Mucosa of descending colon (tissue), 3 donors: Measurements from ENCODE around the gene GCNT4. TPM values are rescaled to one million over a fixed set of nuclear protein-coding genes. Genes with fewer than 3 reads are reported as not detected.
A peak's percentile ranks its signal among the peaks of the same experiment; 100 is the strongest.

Experiments
- ATAC-seq: fragments of 200-7000 bp; cut with Tn5 transposase; one replicate; pipeline ENCODE4 v1.9.1; 2020; ENCODE audit warnings: mild to moderate bottlenecking, moderate library complexity
- DNase-seq, 3 donors: peaks; one replicate each; pipeline ENCODE4 v3.0.0-alpha.2; 2020
- H3K36me3 ChIP-seq: fragments of 200-600 bp; one replicate; pipeline ENCODE4 v1.8.0; 2021; ENCODE audit warnings: low read depth, mild to moderate bottlenecking
- H3K4me1 ChIP-seq: fragments of 200-600 bp; one replicate; pipeline ENCODE4 v1.8.0; 2021; ENCODE audit warnings: low read depth, mild to moderate bottlenecking
- H3K4me3 ChIP-seq: fragments of 200-600 bp; one replicate; pipeline ENCODE4 v1.8.0; 2021; ENCODE audit warnings: mild to moderate bottlenecking
- H3K9me3 ChIP-seq: fragments of 200-600 bp; one replicate; pipeline ENCODE4 v1.8.0; 2021; ENCODE audit warnings: mild to moderate bottlenecking
- intact Hi-C, 2 donors: fragments of 100-400 bp; cut with DNase I in 1 of 2; cut with micrococcal nuclease in 1 of 2; formaldehyde crosslinking; loops; one replicate each; pipeline versions ENCODE4 v1.11.0 to v1.11.1; 2022; cut with DNase I, micrococcal nuclease
- total RNA-seq, 3 donors: library from RNA; stranded (reverse); fragmentation: NEBNext Ultra II Directional in 2 of 3; extraction: Animal tissue kit (Norgen Biotek cat#: 25700) in 2 of 3; gene quantifications; one replicate each; pipeline versions ENCODE4 v1.2.1 to v1.2.4, GENCODE V29; 2021 to 2023
- TF ChIP-seq, protein P1 (sequence below): fragments of 200-600 bp; IDR thresholded peaks from one replicate; pipeline ENCODE4 v1.8.0; 2022; ENCODE audit warnings: antibody characterized with exemption, mild to moderate bottlenecking
- donor health status: DM: no; HTN: no; CAD: no; lungs with moderate emphysema.
- donor health status: DM: no; HTN: no; CAD: no.
- donor health status: DM: no; HTN: yes; CAD: no.

GCNT4 gene
- total RNA-seq, 3 donors from 2014 or later: 0.92 to 6.1 (median 2.4) TPM

DNA sequence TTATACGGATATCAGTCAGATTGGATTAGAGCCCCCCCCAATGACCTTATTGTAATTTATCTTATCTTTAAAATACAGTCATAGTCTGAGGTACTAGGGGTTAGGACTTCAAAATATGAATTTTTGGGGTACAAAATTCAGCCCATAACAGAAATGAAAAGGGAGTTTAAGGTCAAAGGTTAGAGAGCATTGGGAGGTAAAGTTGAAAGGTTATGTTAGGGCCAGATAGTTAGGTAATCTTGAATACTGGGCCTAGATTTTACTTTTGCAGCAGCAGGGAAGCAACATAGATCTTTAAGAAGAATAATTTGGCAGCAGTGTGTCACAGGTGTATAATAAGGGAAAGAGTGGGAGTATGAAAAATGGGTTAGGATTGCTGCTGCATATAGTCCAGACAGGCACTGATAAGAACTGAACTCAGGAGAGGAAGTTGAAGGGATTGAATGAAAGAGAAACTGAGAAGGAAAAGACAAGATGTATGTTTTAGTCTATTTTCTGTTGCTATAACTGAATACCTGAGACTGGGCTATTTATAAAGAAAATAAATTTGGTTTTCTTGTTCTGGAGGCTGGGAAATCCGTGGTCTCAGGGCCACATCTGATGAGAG, 10.7 kb upstream of the GCNT4 start:
- Histone ChIP-seq H3K4me1 (no peaks in the 10 kb centered on the region), H3K4me3 (no peak overlapping the region), H3K36me3 (no peaks in the 10 kb centered on the region), H3K9me3 (no peaks in the 10 kb centered on the region)
- ATAC-seq (no peak), DNase-seq (no peak)
- intact Hi-C loops: no loop called here
- TF ChIP-seq, protein P1, sequence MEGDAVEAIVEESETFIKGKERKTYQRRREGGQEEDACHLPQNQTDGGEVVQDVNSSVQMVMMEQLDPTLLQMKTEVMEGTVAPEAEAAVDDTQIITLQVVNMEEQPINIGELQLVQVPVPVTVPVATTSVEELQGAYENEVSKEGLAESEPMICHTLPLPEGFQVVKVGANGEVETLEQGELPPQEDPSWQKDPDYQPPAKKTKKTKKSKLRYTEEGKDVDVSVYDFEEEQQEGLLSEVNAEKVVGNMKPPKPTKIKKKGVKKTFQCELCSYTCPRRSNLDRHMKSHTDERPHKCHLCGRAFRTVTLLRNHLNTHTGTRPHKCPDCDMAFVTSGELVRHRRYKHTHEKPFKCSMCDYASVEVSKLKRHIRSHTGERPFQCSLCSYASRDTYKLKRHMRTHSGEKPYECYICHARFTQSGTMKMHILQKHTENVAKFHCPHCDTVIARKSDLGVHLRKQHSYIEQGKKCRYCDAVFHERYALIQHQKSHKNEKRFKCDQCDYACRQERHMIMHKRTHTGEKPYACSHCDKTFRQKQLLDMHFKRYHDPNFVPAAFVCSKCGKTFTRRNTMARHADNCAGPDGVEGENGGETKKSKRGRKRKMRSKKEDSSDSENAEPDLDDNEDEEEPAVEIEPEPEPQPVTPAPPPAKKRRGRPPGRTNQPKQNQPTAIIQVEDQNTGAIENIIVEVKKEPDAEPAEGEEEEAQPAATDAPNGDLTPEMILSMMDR: no peak

GRCh38 chr5:75059912-75060545, 7.7 kb upstream of the GCNT4 start:
- intact Hi-C loops: no loop called here
- H3K4me3 ChIP-seq: no peak overlapping the region

GRCh38 chr5:75058986-75059535, 6.7 kb upstream of the GCNT4 start:
- TF ChIP-seq, protein P1: no peak
- Histone ChIP-seq H3K36me3 (no peaks in the 10 kb centered on the region), H3K4me3 (no peak overlapping the region), H3K9me3 (no peaks in the 10 kb centered on the region), H3K4me1 (peaks cover 6% of the 10 kb centered on the region)
- DNase-seq (no peak), ATAC-seq (no peak)
- intact Hi-C loops: no loop called here

More at GRCh38 chr5:75059912-75060545, 7.7 kb upstream of the GCNT4 start:
- no peaks in the 10 kb centered on the region for H3K4me1 ChIP-seq
- no peaks in the 10 kb centered on the region for H3K36me3 ChIP-seq
- ATAC-seq (peak; percentile 56), DNase-seq (no peak)
- H3K9me3 ChIP-seq: no peaks in the 10 kb centered on the region
- TF ChIP-seq, protein P1: no peak

DNA sequence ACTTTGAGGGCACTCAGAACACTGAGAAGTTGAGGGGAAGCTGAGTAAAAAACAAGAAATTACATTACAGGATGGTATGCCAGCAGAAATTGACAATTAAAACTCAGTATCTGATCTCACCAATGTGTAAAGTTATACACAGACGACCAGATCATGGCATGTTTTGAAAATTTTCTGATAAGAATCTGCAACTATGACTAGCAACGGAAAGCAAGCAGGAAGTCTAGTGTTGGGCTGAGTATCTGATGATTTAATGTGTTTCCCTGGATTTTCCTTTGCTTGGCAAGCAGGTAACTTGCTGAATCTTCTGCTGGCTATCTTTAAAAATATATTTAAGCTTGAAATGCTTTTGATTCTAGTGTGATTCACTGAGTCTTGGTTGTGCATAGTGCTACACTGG, 5.2 kb upstream of the GCNT4 start:
- no peak overlapping the region for H3K4me3 ChIP-seq
- H3K9me3 ChIP-seq: no peaks in the 10 kb centered on the region
- peaks cover 12% of the 10 kb centered on the region for H3K4me1 ChIP-seq
- TF ChIP-seq, protein P1: no peak
- ATAC-seq (no peak), DNase-seq (no peak)
- no peaks in the 10 kb centered on the region for H3K36me3 ChIP-seq
- intact Hi-C loops: no loop called here

DNA sequence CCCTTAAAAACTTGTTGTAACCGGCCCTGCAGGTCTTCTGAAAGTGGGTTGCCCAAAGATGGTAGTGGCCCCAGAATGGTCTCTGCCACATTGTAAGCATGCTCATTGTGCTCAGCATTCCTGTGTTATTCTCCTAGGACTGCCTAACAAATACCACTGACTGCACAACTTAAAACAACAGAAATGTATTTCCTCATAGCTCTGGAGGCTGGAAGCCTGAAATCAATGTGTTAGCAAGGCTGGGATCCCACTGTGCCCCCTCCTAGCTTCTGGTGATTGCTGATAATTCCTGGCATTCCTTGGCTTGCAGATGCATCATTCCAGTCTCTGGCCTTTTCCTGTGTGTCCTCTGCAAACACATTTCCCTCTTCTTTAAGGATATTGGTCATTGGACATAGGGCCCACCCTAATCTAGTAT, 3.4 kb upstream of the GCNT4 start:
- Histone ChIP-seq H3K9me3 (no peaks in the 10 kb centered on the region), H3K4me1 (peaks cover 25% of the 10 kb centered on the region), H3K4me3 (no peak overlapping the region), H3K36me3 (no peaks in the 10 kb centered on the region)
- no peak for ATAC-seq
- TF ChIP-seq, protein P1: no peak
- no peak for DNase-seq
- intact Hi-C loops: no loop called here
